Mesothelial cell of epicardium (in vitro differentiated cells): Measurements from ENCODE around the gene SSTR5. TPM values are rescaled to one million over a fixed set of nuclear protein-coding genes. Genes with fewer than 3 reads are reported as not detected.

Source experiments
- DNase-seq, 2 experiments: peaks; one replicate each; pipeline ENCODE4 v3.0.0; 2021; ENCODE audit warnings: low spot score in 2 of 2; ENCODE audit not compliant: unreplicated experiment in 2 of 2
- H3K27ac Mint-ChIP-seq: 2 replicates; pipeline ENCODE4 v1.8.0; 2021; ENCODE audit warnings: mixed read lengths
- H3K27me3 Mint-ChIP-seq: 2 replicates; pipeline ENCODE4 v1.8.0; 2021; ENCODE audit warnings: low read depth, mixed read lengths
- H3K36me3 Mint-ChIP-seq: 2 replicates; pipeline ENCODE4 v1.8.0; 2021; ENCODE audit warnings: mixed read lengths
- H3K4me1 Mint-ChIP-seq: 2 replicates; pipeline ENCODE4 v1.8.0; 2021; ENCODE audit warnings: mixed read lengths
- H3K4me3 Mint-ChIP-seq: 2 replicates; pipeline ENCODE4 v1.8.0; 2021; ENCODE audit warnings: mild to moderate bottlenecking, moderate library complexity, mixed read lengths
- H3K9me3 Mint-ChIP-seq: 2 replicates; pipeline ENCODE4 v1.8.0; 2021; ENCODE audit warnings: mixed read lengths
- total RNA-seq: library from RNA; stranded (reverse); gene quantifications from 3 replicates; pipeline ENCODE4 v1.2.1, GENCODE V29; 2021
- TF ChIP-seq, protein P1 (sequence below): fragments of 200-600 bp; sonication (generic); IDR thresholded peaks from one replicate; pipeline ENCODE4 v1.5.0; 2021; ENCODE audit warnings: antibody characterized with exemption; ENCODE audit not compliant: unreplicated experiment

Gene SSTR5
- total RNA-seq, 1 donor from 2014 or later: not detected

DNA sequence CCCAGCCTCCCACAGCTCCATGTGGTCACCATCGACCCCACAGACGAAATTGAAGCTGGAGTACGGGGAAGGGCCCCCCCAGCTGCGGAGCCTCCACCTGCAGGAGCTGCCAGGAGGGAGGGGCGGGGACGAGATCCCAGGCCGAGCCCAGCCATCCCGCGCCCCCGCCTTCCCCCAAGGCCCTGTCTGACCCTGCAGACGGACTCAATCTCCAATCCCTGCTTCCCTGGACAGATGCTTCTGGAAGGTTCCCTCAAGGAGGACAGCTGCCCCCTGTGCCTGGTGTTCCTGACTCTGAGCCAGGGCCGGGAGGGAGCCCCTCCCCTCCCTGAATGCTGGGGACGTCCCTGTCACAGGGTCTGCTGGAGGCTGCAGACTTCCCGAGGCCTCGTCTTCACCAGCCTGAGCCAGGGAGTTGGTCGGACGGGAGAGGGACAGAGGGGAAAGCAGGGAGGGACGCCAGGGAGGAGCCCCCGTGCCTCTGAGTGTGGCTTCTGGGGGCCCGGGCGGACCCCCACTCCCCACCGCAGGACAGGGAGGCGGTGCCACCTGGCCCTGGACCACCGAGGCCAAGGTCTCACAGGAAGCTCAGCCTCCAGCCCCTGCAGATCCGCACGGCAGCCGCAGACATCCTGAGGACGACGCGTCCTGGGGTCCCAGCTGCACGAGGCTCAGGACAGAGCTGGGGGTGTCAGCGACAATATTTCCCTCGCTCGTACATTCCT, 44.8 kb downstream of the SSTR5 start:
- no peaks in the 10 kb centered on the region for H3K9me3 Mint-ChIP-seq
- no peaks in the 10 kb centered on the region for H3K4me1 Mint-ChIP-seq
- TF ChIP-seq, protein P1, sequence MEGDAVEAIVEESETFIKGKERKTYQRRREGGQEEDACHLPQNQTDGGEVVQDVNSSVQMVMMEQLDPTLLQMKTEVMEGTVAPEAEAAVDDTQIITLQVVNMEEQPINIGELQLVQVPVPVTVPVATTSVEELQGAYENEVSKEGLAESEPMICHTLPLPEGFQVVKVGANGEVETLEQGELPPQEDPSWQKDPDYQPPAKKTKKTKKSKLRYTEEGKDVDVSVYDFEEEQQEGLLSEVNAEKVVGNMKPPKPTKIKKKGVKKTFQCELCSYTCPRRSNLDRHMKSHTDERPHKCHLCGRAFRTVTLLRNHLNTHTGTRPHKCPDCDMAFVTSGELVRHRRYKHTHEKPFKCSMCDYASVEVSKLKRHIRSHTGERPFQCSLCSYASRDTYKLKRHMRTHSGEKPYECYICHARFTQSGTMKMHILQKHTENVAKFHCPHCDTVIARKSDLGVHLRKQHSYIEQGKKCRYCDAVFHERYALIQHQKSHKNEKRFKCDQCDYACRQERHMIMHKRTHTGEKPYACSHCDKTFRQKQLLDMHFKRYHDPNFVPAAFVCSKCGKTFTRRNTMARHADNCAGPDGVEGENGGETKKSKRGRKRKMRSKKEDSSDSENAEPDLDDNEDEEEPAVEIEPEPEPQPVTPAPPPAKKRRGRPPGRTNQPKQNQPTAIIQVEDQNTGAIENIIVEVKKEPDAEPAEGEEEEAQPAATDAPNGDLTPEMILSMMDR: no peak
- H3K36me3 Mint-ChIP-seq: no peaks in the 10 kb centered on the region
- H3K4me3 Mint-ChIP-seq: no peak overlapping the region
- no peak for DNase-seq
- no peak overlapping the region for H3K27ac Mint-ChIP-seq
- peaks cover 7% of the 10 kb centered on the region for H3K27me3 Mint-ChIP-seq

DNA sequence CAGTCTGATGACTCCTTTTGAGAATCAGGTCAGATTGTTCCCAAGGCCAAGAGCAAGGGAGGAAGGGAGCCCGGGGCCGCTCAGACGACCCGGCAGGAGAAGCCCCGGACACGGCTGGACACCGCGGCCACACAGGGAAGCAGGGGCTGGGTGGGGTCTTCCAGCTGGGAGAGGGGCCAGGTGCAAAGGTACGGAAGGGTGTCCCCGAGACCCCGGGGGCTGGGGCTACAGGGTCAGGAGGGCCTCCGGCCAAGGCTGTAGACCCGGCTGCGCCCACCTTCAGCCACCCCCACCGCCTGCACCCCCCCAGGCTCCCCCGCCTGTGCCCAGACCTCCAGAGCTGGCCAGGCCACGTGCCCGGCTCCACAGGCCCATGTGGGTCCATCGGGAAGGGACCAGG, 45.4 kb downstream of the SSTR5 start:
- Mint-ChIP-seq H3K36me3 (no peaks in the 10 kb centered on the region), H3K4me3 (no peak overlapping the region), H3K27me3 (peaks cover 4% of the 10 kb centered on the region), H3K4me1 (no peaks in the 10 kb centered on the region), H3K27ac (no peak overlapping the region), H3K9me3 (no peaks in the 10 kb centered on the region)
- no peak for DNase-seq
- TF ChIP-seq, protein P1: no peak

DNA sequence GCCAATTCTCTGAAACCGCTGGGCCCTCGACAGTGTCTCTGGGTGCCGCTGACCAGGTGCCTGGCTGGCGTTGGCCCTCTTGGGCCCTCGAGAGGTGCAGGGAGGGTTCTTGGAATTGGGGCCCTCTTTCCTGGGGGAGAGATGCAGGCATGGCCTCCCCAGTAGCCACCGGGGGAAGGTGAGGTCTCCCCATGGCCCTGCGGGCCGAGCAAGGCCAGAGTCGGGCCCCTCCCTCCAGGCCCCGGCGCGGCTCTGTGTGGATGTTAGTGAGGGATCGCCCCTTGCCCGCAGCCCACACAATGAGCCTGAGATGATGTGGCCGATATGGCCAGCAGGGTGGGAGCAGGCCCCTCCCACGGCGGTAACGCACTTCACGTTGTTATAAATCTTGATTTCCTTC, 46.6 kb downstream of the SSTR5 start:
- Mint-ChIP-seq H3K27me3 (no peaks in the 10 kb centered on the region), H3K9me3 (no peaks in the 10 kb centered on the region), H3K4me3 (no peak overlapping the region), H3K4me1 (no peaks in the 10 kb centered on the region), H3K36me3 (no peaks in the 10 kb centered on the region), H3K27ac (no peak overlapping the region)
- no peak for DNase-seq
- TF ChIP-seq, protein P1: no peak

DNA sequence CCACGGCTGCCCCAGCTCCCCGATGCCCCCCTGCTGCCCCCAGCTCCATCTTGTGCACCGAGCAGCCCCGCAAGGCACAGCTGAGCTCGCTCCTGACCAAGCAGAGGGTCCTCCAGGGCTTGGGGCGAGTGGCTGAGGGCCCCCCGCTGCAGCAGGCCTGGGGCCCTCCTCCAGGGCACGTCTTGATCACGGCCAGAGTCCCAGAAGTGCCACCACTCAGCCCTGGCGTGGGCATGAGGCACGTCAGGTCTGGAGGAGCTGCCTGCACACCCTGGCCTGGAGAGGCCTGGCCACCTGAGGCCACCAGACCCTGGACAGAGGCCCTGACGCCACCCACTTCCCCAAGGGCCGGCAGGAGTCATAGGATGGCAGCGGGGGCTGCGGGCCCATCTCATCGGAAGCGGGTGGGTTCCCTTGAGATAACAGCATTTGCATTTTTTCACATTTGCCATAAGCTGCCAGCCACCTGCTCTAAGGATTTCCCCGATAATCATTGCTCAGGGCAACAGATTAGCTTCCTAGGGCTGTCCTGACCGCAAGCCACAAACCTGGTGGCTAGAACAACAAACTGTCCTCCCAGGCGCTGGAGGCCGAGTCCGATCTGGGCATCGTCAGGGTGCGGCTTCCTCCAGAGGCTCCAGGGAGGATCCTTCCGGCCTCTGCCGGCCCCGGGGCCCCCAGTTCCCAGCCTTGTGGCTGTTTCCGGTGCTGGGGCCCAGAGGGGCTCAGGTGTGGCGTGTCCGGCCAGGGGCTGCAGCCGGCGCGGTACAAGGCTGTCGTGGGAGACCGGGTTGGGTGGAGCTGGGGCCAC, 47.4 kb downstream of the SSTR5 start:
- Mint-ChIP-seq H3K9me3 (no peaks in the 10 kb centered on the region), H3K27me3 (no peaks in the 10 kb centered on the region), H3K36me3 (no peaks in the 10 kb centered on the region), H3K4me3 (no peak overlapping the region), H3K27ac (no peak overlapping the region), H3K4me1 (no peaks in the 10 kb centered on the region)
- TF ChIP-seq, protein P1: no peak
- DNase-seq: no peak

DNA sequence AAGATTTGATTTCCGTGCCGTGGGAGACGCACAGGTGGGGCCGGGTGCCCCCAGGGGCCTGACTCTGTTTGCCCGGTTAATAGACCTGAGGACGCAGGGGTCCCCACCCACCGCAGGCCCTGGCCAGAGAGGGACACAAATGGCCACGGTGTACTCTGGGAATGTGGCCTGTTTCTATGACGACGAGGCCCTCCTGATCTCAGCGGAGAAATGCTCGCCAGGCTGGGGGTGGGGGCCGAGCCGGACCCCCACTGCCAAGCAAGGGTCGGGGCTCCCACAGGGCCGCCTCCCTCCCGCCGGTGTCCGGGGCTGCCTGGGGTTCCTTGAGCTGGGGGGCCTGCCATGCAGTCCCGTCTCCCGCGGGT, 48.0 kb downstream of the SSTR5 start:
- Mint-ChIP-seq H3K36me3 (no peaks in the 10 kb centered on the region), H3K4me1 (no peaks in the 10 kb centered on the region), H3K27ac (no peak overlapping the region), H3K27me3 (no peaks in the 10 kb centered on the region), H3K9me3 (no peaks in the 10 kb centered on the region), H3K4me3 (no peak overlapping the region)
- DNase-seq: no peak
- TF ChIP-seq, protein P1: no peak
